HCT116 (cell line): ENCODE data around the gene KLHL17. TPM values are rescaled to one million over a fixed set of nuclear protein-coding genes. Genes with fewer than 3 reads are reported as not detected.

ENCODE experiments used
- ATAC-seq: fragments of 200-7000 bp; cut with Tn5 transposase; 2 replicates; pipeline ENCODE4 v1.9.1; 2020; ENCODE audit warnings: mild to moderate bottlenecking, moderate library complexity
- BruUV-seq: library from RNA; stranded (reverse); fragments of 400-500 nt; replicated peaks from 2 replicates; lab custom pipeline; 2021; lab: Mats Ljungman, UMichigan
- CTCF ChIA-PET: fragments of 300-600 bp; sonication (Branson Sonifier 250); formaldehyde crosslinking; loops from one replicate; lab custom pipeline; 2021; ENCODE audit warnings: antibody characterized with exemption; lab: Charles Lee
- POLR2A ChIA-PET: fragments of 300-600, 350-600 bp; sonication (Branson Sonifier 250); formaldehyde crosslinking; loops from one replicate; lab custom pipeline; 2021; ENCODE audit warnings: antibody characterized with exemption; lab: Charles Lee
- RAD21 ChIA-PET, 2 experiments: fragments of 300-600 bp; sonication (Branson Sonifier 250); formaldehyde crosslinking; loops; one replicate each; lab custom pipeline; 2023; ENCODE audit warnings: low total read pairs in 2 of 2; ENCODE audit not compliant: uncharacterized antibody in 2 of 2, unreplicated experiment in 2 of 2, low non-redundant PET in 1 of 2; lab: Charles Lee
- DNase-seq: peaks from one replicate; pipeline ENCODE4 v3.0.0-alpha.2; 2010; ENCODE audit warnings: low read depth, low spot score
- H2AFZ ChIP-seq: fragments of 200-600 bp; shearing (Covaris generic), sonication (generic); 2 replicates; pipeline ENCODE4 v1.6.1; 2017; ENCODE audit warnings: low read depth, mixed run types, mixed read lengths, antibody characterized with exemption, low read length; ENCODE audit not compliant: poor library complexity, severe bottlenecking
- H3K27ac ChIP-seq: 2 replicates; pipeline ENCODE4 v1.5.1; 2012; ENCODE audit warnings: low read depth, low read length
- H3K27me3 ChIP-seq: fragments of 200-600 bp; sonication (generic); 2 replicates; pipeline ENCODE4 v1.6.1; 2016; ENCODE audit warnings: mixed run types, low read length, mixed read lengths; ENCODE audit not compliant: insufficient read depth
- H3K36me3 ChIP-seq, 2 experiments: fragments of 200-500 bp in 1 of 2; fragments of 200-600 bp in 1 of 2; sonication (Bioruptor generic) in 1 of 2; sonication (generic) in 1 of 2; 2 replicates each; pipeline versions ENCODE4 v1.5.1 to v1.6.1; 2014 to 2016; ENCODE audit warnings: low read length in 2 of 2, inconsistent platforms in 1 of 2, mixed read lengths in 1 of 2, mixed run types in 1 of 2; ENCODE audit not compliant: insufficient read depth in 2 of 2, control insufficient read depth in 1 of 2
- H3K4me1 ChIP-seq, 2 experiments: fragments of 200-600 bp in 1 of 2; sonication (generic) in 1 of 2; 2 replicates each; pipeline versions ENCODE4 v1.5.1 to v1.6.1; 2012 to 2017; ENCODE audit warnings: low read length in 2 of 2, inconsistent platforms in 1 of 2, mild to moderate bottlenecking in 1 of 2, mixed read lengths in 1 of 2, mixed run types in 1 of 2, moderate library complexity in 1 of 2; ENCODE audit not compliant: insufficient read depth in 2 of 2, control insufficient read depth in 1 of 2
- H3K4me2 ChIP-seq: fragments of 200-600 bp; sonication (generic); 2 replicates; pipeline ENCODE4 v1.6.1; 2017; ENCODE audit warnings: mixed run types, low read length, mixed read lengths
- H3K4me3 ChIP-seq, 2 experiments: fragments of 200-600 bp in 1 of 2; sonication (generic) in 1 of 2; replicated peaks in 1 of 2; 2 replicates each; pipeline ENCODE4 v1.5.1; 2011 to 2016; ENCODE audit warnings: low read length in 2 of 2, control low read depth in 1 of 2, low read depth in 1 of 2, mild to moderate bottlenecking in 1 of 2, mixed read lengths in 1 of 2, mixed run types in 1 of 2
- H3K79me2 ChIP-seq: fragments of 200-600 bp; sonication (generic); 2 replicates; pipeline ENCODE4 v1.6.1; 2017; ENCODE audit warnings: mild to moderate bottlenecking, mixed run types, low read length, moderate library complexity, mixed read lengths; ENCODE audit not compliant: insufficient read depth
- H3K9ac ChIP-seq: fragments of 200-600 bp; sonication (generic); 2 replicates; pipeline ENCODE4 v1.6.1; 2016; ENCODE audit warnings: low read length, mixed read lengths
- H3K9me2 ChIP-seq: fragments of 200-600 bp; sonication (generic), shearing (Covaris generic); 2 replicates; pipeline ENCODE4 v1.6.1; 2017; ENCODE audit warnings: mixed run types, mild to moderate bottlenecking, moderate library complexity; ENCODE audit not compliant: insufficient read depth
- H3K9me3 ChIP-seq, 2 experiments: fragments of 200-500 bp in 1 of 2; fragments of 200-600 bp in 1 of 2; sonication (Bioruptor generic) in 1 of 2; sonication (generic) in 1 of 2; 2 replicates each; pipeline ENCODE4 v1.6.1; 2014 to 2017; ENCODE audit warnings: low read length in 2 of 2, mixed read lengths in 2 of 2, inconsistent platforms in 1 of 2, low read depth in 1 of 2, mild to moderate bottlenecking in 1 of 2, mixed run types in 1 of 2, moderate library complexity in 1 of 2; ENCODE audit not compliant: control insufficient read depth in 1 of 2, insufficient read depth in 1 of 2
- H4K20me1 ChIP-seq: fragments of 200-600 bp; sonication (generic), shearing (Covaris generic); 2 replicates; pipeline ENCODE4 v1.6.1; 2017; ENCODE audit warnings: mixed run types, mild to moderate bottlenecking, moderate library complexity; ENCODE audit not compliant: insufficient read depth
- EGR1 ChIP-seq: IDR thresholded peaks from 2 replicates; pipeline ENCODE4 v1.6.1; 2012; ENCODE audit warnings: low read depth
- RAD21 ChIP-seq: IDR thresholded peaks from 2 replicates; pipeline ENCODE4 v1.6.1; 2012; ENCODE audit warnings: low read depth, mild to moderate bottlenecking
- TCF7L2 ChIP-seq: IDR thresholded peaks from 2 replicates; pipeline ENCODE4 v1.7.0; 2011; ENCODE audit warnings: borderline replicate concordance, inconsistent platforms; ENCODE audit not compliant: insufficient read depth, insufficient read length; ENCODE audit errors: extremely low read depth
- ZFX ChIP-seq: fragments of 450-650 bp; IDR thresholded peaks from 2 replicates; pipeline ENCODE4 v1.6.1; 2017
- intact Hi-C: fragments of 100-400 bp; cut with micrococcal nuclease; formaldehyde crosslinking; loops from 2 replicates; pipeline ENCODE4 v1.10.0; 2022
- total RNA-seq: library from RNA; stranded (reverse); gene quantifications from one replicate; pipeline ENCODE4 v1.2.1, GENCODE V29; 2021; ENCODE audit not compliant: unreplicated experiment
- TF ChIP-seq, protein P1 (sequence below): IDR thresholded peaks from 2 replicates; pipeline ENCODE4 v1.6.1; 2012
- TF ChIP-seq, protein P2 (sequence below): IDR thresholded peaks from 2 replicates; pipeline ENCODE4 v1.6.1; 2012; ENCODE audit warnings: low read depth

KLHL17 gene
- total RNA-seq, 1 experiment from 2014 or later, result 100.0 TPM

GRCh38 chr1:941588-942383 is 18.6 kb upstream of the KLHL17 start:
- ChIA-PET RAD21 (no interaction called here), CTCF (no interaction called here), POLR2A (interaction anchor here (1.0 kb wide), 1 partner anchor 18 kb away, joined by 3 read pairs; the partner anchor contains the start of gene NOC2L)
- Histone ChIP-seq H3K4me2 (peak overlapping the region; percentile 73), H3K27me3 (peaks cover 10% of the 10 kb centered on the region; the same call in 1 of the 2 replicates), H3K9me2 (no peaks in the 10 kb centered on the region), H3K36me3 (peaks cover 0 to 13% of the 10 kb centered on the region in 2 experiments; a peak in 3 of 4 replicates), H3K9me3 (no peaks in the 10 kb centered on the region), H4K20me1 (no peaks in the 10 kb centered on the region), H2AFZ (peak overlapping the region; percentile 51), H3K9ac (peak overlapping the region; percentile 44), H3K4me3 (peak overlapping the region; percentile 38 to 50), H3K79me2 (no peaks in the 10 kb centered on the region), H3K4me1 (peaks cover 49 to 62% of the 10 kb centered on the region in 2 experiments), H3K27ac (peak overlapping the region; percentile 58; the same call in 1 of the 2 replicates)
- TF ChIP-seq RAD21 (no peak), ZFX (no peak), TCF7L2 (peak; percentile 95), EGR1 (peak; percentile 83)
- TF ChIP-seq, protein P1, sequence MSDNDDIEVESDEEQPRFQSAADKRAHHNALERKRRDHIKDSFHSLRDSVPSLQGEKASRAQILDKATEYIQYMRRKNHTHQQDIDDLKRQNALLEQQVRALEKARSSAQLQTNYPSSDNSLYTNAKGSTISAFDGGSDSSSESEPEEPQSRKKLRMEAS, result 0 out of 2 replicates have a peak, but pooled peaks have one; percentile 10
- TF ChIP-seq, protein P2, sequence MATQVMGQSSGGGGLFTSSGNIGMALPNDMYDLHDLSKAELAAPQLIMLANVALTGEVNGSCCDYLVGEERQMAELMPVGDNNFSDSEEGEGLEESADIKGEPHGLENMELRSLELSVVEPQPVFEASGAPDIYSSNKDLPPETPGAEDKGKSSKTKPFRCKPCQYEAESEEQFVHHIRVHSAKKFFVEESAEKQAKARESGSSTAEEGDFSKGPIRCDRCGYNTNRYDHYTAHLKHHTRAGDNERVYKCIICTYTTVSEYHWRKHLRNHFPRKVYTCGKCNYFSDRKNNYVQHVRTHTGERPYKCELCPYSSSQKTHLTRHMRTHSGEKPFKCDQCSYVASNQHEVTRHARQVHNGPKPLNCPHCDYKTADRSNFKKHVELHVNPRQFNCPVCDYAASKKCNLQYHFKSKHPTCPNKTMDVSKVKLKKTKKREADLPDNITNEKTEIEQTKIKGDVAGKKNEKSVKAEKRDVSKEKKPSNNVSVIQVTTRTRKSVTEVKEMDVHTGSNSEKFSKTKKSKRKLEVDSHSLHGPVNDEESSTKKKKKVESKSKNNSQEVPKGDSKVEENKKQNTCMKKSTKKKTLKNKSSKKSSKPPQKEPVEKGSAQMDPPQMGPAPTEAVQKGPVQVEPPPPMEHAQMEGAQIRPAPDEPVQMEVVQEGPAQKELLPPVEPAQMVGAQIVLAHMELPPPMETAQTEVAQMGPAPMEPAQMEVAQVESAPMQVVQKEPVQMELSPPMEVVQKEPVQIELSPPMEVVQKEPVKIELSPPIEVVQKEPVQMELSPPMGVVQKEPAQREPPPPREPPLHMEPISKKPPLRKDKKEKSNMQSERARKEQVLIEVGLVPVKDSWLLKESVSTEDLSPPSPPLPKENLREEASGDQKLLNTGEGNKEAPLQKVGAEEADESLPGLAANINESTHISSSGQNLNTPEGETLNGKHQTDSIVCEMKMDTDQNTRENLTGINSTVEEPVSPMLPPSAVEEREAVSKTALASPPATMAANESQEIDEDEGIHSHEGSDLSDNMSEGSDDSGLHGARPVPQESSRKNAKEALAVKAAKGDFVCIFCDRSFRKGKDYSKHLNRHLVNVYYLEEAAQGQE, result no peak
- intact Hi-C loops, result loop anchor here (2.0 kb wide), 2 partner anchors 17 to 35 kb away; no protein-coding TSS in a partner anchor
- BruUV-seq, result no TSS peak
- ATAC-seq, result peak; percentile 60
- DNase-seq, result no peak
